Measurements from ENCODE around the gene RAD54L2. TPM values are rescaled to one million over a fixed set of nuclear protein-coding genes. Genes with fewer than 3 reads are reported as not detected.
"Not testable (repeated sequence)": the region's sequence is repeated elsewhere in the genome, so short reads cannot be mapped to it uniquely, and the experiment has no call there.

Gene RAD54L2, protein sequence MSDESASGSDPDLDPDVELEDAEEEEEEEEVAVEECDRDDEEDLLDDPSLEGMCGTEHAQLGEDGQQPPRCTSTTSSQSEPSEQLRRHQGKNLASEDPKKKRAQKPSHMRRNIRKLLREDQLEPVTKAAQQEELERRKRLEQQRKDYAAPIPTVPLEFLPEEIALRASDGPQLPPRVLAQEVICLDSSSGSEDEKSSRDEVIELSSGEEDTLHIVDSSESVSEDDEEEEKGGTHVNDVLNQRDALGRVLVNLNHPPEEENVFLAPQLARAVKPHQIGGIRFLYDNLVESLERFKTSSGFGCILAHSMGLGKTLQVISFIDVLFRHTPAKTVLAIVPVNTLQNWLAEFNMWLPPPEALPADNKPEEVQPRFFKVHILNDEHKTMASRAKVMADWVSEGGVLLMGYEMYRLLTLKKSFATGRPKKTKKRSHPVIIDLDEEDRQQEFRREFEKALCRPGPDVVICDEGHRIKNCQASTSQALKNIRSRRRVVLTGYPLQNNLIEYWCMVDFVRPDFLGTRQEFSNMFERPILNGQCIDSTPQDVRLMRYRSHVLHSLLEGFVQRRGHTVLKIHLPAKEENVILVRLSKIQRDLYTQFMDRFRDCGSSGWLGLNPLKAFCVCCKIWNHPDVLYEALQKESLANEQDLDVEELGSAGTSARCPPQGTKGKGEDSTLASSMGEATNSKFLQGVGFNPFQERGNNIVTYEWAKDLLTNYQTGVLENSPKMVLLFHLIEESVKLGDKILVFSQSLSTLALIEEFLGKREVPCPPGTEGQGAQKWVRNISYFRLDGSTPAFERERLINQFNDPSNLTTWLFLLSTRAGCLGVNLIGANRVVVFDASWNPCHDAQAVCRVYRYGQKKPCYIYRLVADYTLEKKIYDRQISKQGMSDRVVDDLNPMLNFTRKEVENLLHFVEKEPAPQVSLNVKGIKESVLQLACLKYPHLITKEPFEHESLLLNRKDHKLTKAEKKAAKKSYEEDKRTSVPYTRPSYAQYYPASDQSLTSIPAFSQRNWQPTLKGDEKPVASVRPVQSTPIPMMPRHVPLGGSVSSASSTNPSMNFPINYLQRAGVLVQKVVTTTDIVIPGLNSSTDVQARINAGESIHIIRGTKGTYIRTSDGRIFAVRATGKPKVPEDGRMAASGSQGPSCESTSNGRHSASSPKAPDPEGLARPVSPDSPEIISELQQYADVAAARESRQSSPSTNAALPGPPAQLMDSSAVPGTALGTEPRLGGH (N-terminal part only)
- polyA plus RNA-seq: 1 to 10 TPM; 2.2 to 6.6 (median 4.6) TPM

- H3K27ac ChIP-seq (ENCODE audit: low read depth, low read length): peak within 1 kb of the TSS; percentile 40
- WGBS, 3 donors: 0 to 1% (median 0%) methylated on average over 68 to 91 of the region's 91 CpGs
Observed at GRCh38 chr3:51538459-51539290, at the start of gene RAD54L2. RAD54L2 (plus strand) TSS chr3:51538719; CDS start chr3:51590421, 51,702 bp downstream.

DNA sequence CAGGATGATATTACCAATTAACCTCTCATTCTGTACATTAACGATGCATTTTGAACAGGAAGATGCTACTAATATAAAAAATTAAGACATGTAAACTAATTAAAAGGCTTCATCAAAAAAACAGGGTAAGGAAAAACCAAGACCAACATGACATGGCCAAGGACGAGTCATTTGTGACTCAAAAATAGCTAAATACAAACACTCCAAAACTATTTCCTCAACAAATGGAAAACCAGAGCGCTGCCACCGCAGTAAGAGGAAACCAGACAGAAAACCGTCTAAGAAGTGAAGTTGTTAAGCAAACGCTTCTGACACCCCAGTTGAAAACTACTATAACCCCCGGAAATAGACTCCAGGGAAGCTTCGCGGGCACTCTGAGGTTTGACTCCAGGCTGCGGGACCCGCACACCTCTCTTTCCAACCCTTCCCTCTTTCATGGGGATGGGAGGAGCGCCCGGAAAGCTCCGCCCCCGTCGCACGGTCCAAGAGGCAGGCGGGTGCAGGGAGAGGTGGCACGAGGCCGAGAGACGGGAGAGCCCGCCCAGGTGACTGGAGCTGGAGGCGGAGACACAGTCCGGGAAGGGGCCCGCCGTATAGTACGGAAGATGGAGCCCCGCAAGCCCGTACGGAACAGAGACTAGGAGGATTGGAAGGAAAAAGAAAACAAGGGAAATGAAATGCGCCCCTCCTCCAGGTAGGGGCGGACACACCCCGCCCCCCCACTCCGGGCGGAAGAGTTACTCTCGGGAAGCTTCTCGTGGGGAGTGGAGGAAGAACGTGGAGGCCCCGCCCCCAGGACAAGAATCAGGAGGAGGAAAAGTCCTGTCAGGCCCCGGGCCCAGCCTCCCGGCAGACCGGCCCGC, 39.4 kb upstream of the RAD54L2 start:
- peak overlapping the region; percentile 94 for H3K27ac ChIP-seq (ENCODE audit: low read depth, low read length)
- 1% methylated on average over 38 to 43 of the region's 43 CpGs for WGBS, 3 donors

DNA sequence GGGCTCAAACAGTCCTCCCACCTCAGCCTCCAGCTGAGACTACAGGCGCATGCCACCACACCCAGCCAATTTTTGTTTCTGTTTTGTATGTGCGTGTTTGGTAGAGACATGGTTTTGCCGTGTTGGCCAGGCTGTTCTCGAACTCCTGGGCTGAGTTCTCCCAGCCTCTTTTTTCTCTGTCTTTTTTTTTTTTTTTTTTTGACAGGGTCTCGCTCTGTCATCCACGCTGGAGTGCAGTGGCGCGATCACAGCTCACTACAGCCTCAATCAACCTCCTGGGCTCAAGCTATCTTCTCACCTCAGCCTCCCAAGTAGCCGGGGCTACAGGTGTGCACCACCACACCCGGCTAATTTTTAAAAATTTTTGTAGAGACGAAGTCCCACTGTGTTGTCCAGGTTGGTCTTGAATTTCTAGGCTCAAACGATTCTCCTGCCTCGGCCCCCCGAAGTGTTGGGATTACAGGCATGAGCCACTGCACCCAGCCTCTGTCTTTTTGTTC, 37.8 kb upstream of the RAD54L2 start:
- no peak overlapping the region for H3K27ac ChIP-seq (ENCODE audit: low read depth, low read length)
- WGBS, 3 donors: 90 to 94% (median 92%) methylated on average over 14 of the region's 14 CpGs

GRCh38 chr3:51501833-51502561, 36.5 kb upstream of the RAD54L2 start:
- H3K27ac ChIP-seq (ENCODE audit: low read depth, low read length): no peak overlapping the region
- WGBS, 3 donors: 10 to 11% (median 11%) methylated on average over 6 of the region's 6 CpGs

DNA sequence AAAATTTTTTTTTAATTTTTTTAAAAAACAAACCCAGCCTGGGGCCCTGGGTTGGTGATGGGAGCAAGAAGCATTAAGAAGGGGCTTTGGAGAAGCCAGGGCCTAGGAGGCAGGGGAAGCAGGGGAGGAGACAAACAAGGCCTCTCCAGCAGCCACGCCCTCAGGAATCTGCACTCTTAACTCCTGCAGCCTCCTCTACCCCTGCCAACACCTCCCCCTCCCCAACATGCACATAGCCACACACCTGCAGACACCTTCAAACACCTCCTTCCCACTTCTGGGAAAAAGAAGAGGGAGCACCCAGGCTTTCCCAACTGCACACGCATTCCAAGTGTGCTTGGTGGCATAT, 36.0 kb upstream of the RAD54L2 start:
- no peak overlapping the region for H3K27ac ChIP-seq (ENCODE audit: low read depth, low read length)
- 29 to 41% (median 32%) methylated on average over 2 of the region's 2 CpGs for WGBS, 3 donors

GRCh38 chr3:51503007-51503406, 35.5 kb upstream of the RAD54L2 start:
- WGBS, 3 donors: 84 to 89% (median 88%) methylated on average over 2 of the region's 2 CpGs
- H3K27ac ChIP-seq (ENCODE audit: low read depth, low read length): no peak overlapping the region

- WGBS, 3 donors: 85 to 88% (median 88%) methylated on average over 9 of the region's 9 CpGs
Observed at GRCh38 chr3:51508255-51508654, 30.3 kb upstream of the RAD54L2 start.

DNA sequence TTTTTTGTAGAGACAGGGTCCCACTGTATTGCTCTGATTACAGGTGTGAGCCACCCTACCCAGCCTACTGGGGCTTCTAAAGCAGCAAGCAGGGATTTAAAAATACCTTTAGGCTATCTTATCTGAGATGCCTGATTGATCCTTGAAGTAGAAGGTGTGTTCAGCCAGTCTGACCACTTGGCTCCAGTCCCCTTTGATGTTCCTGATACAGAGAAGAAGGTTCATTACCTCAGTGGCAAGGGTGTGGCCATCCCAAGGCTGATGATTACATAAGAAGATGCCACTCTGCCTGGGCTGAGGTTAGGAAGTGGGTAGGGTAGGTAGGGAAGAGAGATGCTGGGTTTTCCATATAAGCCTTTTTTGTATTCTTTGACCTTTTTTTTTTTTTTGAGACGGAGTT, 27.5 kb upstream of the RAD54L2 start:
- 84 to 88% (median 86%) methylated on average over 1 of the region's 1 CpG for WGBS, 3 donors

More at GRCh38 chr3:51508255-51508654, 30.3 kb upstream of the RAD54L2 start:
- no peak overlapping the region for H3K27ac ChIP-seq (ENCODE audit: low read depth, low read length)

DNA sequence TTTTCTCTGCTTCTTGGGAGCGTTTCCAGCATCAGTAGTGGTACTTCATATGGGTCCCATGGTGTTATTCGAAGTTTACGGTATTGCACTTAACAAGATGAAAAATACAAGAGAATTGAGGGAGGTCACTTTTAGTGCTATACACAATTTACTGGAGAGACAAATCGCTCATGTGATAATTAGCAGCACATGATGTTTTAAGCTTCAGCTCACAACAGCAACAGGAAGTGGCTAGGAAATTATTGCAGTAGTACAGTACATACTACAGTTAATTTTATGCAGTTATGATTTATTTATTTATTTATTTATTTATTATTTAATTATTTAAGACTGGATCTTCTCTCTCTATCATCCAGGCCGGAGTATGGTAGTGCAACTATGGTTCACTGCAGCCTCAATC, 24.3 kb upstream of the RAD54L2 start:
- 83 to 86% (median 86%) methylated on average over 5 of the region's 5 CpGs for WGBS, 3 donors
- no peak overlapping the region for H3K27ac ChIP-seq (ENCODE audit: low read depth, low read length)

More for the DNA sequence above, 27.5 kb upstream of the RAD54L2 start:
- H3K27ac ChIP-seq (ENCODE audit: low read depth, low read length): no peak overlapping the region

DNA sequence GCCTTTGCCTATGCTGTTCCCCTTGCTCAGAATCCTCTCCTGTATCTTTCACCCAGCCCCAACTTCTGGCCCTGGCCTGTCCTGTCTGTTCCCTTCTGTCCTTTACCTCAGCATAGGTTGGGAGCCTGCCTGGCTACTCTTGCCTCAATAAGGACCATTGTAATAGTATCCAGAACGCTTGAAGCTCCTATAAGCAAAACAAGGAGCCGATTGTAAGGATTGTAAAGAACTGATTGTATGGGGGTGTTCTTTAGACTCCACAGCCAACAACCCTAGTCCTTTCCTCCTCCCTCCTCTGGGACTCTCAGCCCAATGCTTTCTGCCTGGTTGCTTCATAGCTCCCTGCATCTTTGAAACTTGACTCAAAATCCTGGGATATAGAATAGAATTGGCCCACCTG, 18.7 kb upstream of the RAD54L2 start:
- 41 to 92% (median 75%) methylated on average over 2 of the region's 2 CpGs for WGBS, 3 donors
- H3K27ac ChIP-seq (ENCODE audit: low read depth, low read length): no peak overlapping the region

GRCh38 chr3:51520906-51521730, 17.4 kb upstream of the RAD54L2 start:
- not testable (repeated sequence) for H3K27ac ChIP-seq (ENCODE audit: low read depth, low read length)
- 75 to 86% (median 85%) methylated on average over 5 of the region's 5 CpGs for WGBS, 3 donors

DNA sequence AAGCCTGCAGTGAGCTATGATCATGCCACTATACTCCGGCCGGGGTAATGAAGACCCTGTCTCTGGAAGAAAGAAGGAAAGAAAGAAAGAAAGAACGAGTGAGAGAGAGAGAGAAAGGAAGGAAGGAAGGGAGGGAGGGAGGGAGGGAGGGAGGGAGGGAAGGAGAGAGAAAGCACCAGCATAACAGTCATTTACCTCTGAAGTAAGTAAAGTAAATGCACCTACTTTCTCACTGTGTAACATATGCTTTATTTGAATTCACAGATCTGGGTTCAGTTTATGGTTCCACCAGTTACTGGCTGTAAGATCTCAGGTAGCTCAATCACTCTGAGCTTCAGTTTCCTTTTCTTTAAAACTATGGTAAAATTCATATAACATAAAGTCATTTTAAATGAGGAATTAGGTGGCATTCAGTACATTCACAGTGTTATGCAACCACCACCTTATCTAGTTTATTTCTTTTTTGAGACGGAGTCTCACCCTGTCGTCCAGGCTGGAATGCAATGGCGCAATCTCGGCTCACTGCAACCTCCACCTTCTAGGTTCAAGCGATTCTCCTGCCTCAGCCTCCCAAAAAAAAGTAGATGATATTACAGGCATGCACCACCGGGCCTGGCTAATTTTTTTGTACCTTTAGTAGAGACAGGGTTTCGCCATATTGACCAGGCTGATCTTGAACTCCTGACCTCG, 16.1 kb upstream of the RAD54L2 start:
- 61% methylated on average over 11 of the region's 11 CpGs for WGBS, 3 donors
- H3K27ac ChIP-seq (ENCODE audit: low read depth, low read length): no peak overlapping the region

- not testable (repeated sequence) for H3K27ac ChIP-seq (ENCODE audit: low read depth, low read length)
- WGBS, 3 donors: 86 to 89% (median 87%) methylated on average over 6 of the region's 6 CpGs
Observed at GRCh38 chr3:51524874-51525273, 13.6 kb upstream of the RAD54L2 start.

- no peak overlapping the region for H3K27ac ChIP-seq (ENCODE audit: low read depth, low read length)
- 83 to 95% (median 93%) methylated on average over 7 of the region's 7 CpGs for WGBS, 3 donors
Observed at GRCh38 chr3:51530485-51530884, 8.0 kb upstream of the RAD54L2 start.
